Stimulated activated CD8-positive, alpha-beta memory T cell treated with anti-CD3 and anti-CD28 coated beads, Interleukin-4, amount 100 ng/mL, for 1 hour (primary cell): ENCODE data around the gene GGNBP2.

ENCODE experiments used
- DNase-seq, 2 donors: peaks; one replicate each; pipeline ENCODE4 v3.0.0-alpha.2; 2020; ENCODE audit warnings: low read depth in 2 of 2, low spot score in 1 of 2

The GGNBP2 gene

DNA sequence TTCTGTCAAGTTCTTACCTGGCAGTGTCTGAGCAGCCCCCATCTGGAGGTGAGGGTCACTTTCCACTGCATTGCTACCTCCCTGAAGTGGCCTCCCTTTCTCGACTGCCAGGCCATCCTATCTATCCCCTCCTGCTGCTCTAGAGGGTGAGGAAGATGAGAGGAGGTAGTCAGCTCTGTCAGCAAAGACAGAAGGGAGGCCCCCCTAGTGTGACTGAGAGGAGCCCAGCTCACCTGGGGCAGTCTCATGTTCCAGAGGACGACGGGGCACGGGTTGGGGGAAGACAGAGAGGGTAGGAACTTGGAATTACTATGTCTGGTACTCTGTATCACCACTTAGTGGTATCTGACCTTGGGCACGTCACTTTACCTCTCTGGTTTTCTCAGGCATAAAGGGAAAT is 32.1 kb upstream of the GGNBP2 start:
- DNase-seq: no peak

DNA sequence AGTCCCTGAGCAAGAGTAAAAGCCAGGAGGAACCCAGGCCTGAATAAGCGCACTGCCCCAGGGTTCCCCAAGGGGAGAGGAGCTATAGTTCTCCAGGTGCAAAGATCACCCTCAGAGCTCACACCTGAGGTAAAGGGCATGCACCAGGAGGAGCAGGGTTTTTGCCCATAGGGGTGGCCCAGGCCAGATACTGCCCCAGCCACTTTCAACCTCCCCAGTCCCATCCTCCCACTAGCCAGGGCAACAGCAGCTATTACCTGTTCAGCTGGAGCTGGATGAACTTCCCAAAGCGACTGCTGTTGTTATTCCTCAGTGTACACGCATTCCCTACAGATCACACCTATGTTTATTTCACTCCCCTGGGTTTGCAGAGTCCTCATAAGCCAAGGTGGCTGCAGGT is 29.9 kb upstream of the GGNBP2 start:
- DNase-seq: no peak

DNA sequence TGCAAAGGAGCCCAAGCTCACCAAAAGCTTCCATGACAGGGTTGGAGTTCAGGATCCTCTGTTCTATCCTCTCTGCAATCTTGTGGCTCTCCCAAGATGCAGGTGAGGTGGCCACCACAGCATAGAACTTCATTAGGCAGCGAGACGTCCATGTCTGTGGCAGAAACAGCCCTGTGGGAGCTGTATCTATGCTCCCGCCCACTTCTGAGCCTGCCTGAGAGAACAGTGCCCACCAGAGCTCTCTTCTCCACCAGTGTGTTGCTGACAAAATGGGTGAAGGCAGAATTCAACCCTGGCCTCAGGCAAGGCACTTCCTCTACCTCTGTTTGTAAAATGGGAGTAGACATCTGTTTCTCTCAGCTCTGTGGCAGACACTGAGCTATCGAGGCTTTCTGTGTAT is 28.9 kb upstream of the GGNBP2 start:
- DNase-seq: no peak

DNA sequence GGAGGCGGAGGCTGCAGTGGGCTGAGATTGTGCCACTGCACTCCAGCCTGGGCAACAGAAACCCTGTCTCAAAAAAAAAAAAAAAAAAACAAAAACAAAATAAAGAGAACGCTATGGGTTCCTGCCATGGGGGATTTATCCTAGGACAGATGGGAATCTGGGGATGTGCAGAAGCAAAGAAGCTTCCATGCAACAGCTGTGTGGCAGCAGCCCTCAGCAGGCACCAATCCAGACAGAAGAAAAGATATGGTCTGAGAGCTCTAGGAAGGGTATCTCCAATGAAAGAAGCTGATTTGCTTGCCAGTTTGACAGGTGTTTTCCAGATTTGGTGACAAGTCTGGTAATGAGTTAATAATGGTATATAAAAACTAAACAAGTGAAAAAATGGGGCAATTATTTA is 21.6 kb upstream of the GGNBP2 start:
- no peak for DNase-seq

DNA sequence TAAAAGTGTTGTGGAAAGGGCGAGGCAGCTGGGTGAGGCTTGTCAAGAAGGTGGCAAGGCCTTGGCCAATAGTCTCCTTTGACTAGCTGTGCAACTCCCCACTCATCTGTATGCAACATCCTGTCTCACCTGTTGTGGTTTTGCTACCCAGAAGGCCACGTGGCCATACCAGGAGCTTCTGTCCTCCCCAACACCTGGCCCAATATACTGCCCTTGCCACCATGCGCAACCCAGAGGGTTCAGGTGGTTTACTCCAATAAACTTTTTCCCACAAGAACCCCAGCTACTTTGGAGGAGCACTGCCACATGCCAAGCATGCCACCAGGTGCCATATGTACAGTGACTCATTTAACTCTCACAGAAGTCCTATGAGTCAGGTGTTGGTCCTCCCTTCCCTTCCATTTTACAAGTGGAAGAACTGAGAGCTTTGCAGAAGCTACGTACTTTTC is 20.3 kb upstream of the GGNBP2 start:
- no peak for DNase-seq

DNA sequence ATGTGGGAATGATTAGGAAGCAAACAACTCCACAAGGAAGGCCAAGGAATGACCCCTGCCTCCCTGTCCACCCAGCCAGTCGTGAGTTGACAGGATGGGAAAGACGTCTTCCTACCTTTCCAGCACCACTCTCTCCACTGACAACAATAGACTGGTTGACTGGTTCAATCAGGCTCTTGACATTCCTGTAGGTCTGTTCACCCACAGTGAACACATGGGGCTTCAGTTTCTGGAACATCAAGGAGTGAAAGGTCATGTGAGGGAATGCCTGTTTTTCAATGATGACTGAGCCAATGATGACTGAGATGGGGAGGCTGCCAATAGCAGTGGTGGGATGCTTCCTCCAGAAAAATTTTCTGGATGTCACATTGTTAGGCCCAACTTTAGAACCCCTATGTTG is 19.6 kb upstream of the GGNBP2 start:
- DNase-seq: no peak

DNA sequence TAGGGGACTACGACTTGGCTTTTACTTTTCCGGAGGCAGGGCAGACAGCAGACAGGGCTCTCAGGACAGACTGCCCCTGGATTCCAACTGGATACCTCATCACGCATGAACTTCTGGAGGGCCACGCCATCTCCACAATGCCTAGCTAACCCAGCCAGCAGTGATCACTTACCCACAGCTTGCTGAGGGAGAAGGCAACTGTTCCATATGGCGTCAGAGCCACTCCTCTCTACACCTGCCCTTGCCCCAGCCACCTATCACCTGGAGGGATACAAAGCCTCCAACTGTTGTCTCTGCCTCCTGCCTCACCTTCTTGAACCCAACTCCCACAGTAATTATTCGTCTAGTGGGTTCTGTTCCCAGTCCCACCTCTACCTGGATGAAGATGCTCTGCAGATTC is 18.8 kb upstream of the GGNBP2 start:
- DNase-seq: no peak

DNA sequence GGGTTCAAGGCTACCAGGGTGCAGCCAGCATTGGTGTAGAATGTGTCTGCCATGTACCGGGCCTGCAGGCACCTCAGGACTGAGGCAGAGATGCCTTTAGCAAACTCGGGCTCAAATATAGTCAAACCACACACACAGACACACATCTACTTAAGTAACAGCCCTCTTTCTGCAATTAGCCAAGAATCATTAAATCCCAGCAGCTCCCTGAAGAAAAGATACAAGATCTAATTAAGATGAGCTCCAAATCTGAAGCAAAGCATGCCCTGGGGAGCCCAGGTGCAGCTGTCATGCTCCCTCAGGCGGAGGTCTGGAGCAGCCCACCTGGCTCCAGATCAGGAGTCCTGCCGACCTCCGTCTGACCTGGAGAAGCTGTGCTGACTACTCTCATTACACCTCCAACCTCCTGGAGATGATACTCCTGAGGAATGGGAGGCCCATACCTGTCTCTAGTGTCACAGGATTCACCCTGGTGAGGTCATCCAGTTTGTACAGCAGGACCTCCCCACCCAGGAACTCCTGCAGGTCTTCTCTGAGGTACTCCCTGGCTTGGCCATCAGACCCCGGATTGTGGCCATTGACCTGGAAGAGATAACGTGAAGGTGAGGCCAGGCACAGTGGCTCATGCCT is 17.0 kb upstream of the GGNBP2 start:
- DNase-seq: no peak

DNA sequence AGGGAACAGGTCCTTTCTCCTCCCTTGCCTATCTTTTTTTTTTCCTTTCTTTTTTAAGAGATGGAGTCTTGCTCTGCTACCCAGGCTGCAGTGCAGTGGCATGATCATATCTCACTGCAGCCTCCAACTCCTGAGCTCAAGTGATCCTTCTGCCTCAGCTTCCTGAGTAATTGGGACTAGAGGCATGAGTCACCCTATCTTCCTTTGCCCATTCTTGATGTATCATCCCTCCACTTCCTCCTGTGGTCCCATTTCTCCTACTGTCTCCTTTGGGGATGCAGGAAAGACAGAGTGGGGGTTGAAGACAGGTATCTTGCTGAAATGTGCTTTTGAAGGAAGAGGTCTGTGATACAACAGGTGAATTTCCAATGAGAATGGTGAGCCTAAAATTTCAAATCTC is 15.6 kb upstream of the GGNBP2 start:
- no peak for DNase-seq

DNA sequence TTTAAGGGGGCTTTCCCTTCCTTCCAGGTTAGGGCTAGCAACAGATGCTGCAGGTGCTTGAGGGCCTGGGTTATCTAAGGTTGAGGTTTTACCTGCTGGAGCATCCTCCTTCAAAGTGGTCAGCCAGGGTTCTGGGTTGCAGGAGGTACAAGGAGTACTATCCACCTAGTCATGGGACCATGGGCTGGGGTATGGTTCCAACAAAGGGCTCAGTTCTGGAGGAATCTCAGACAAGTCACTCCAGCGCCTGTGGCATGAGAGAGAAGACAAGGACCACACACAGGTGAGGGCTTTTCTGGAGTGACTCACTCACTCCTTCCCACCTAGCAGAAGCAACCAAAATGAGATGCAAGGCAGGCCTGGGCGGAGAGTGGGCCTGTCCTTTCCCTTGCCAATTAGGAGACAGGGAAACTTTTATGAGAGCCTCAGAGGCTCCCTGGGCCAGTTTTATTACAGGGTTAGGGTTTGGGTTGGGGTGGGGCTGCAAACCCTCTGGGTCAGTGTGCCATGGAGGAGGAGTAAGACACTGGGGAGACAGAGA is 12.2 kb upstream of the GGNBP2 start:
- DNase-seq: no peak

DNA sequence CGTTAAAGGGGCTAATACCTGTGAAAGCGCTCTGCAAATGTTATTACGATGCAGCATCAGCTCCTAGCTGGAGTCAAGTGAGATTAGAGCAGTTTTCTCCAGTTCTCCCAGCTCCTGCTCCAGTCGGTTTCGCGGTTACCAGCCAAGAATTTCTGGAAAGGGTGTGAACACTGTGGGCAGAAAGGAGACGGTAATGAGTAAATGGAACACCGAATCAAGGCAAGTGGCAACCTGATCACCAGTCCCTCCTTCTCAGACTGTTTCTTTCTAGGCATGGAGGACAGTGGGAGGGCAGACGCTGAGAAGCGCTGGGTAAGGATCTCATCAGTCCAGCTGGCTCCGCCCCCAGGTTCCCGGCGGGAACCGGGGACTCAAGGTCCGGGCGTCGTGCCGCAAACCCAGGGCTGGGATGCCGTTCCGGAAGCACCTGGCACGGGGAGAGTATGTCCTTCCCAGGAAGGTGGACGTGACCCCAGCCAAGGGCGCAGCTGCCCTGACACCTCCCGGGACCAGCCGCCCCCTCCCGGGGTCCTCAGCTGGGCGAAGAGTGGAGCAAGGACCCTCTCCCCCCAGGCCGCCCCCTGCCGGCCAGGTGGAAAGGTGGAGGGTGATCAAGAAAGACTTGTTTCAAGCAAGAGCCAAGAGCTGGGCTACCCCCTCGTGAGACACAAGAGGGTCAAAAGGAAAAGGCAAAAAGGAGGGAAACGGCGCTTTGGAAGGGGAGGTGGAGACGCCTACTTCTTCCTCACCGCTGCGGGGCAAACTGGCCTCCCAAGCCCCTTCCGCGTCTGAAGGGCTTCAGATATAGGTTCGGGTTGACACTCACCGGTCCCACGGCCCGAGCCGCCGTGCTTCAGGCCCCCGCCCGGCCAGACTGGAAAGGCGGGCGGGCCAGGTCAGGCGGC is 10.5 kb upstream of the GGNBP2 start:
- peak in 1 of 2 donors; percentile 11 for DNase-seq

DNA sequence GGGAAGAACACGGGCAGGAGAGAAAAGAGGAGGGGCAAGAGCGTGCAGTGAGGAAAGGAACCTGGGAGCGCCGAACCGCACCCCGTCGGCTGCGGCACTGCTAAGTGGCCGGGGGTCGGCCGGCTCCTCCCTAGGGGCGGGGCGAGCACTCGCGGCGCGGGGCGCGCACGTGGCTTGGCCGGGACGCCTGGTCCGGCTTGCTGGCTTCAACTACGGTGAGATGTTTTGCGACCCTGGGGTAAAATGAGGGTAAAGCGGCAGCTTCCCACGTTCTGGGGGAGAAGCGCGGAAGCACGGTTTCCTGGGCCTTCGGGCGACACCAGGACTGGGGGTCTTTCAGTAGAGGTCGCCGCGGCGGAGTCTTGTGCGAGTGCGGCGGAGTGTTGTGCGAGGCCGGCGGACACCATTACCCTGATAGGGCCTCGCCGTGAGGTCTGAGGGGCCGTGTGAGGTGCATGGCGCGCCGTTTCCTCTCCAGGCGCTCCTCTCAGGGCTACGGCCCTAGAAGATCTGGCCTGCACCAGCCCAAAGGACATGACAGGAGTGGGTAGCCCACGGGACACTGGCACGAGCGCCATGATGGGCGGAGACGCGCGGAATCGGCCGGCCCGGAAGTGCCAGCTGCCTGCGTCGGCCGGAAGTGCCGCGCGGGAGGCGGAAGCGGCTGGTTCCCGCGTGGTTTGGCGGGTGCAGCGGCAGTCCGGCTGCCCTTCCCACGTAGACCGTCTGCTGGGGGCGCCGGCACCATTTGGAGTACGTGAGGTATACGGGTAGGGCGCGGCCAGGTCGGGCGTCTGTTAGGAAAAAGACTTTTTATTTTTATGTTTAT is 9.7 kb upstream of the GGNBP2 start, which contains the start of the genes MYO19 and PIGW:
Gene MYO19, minus strand, starts transcription at position 29 of the 829 bp plus-strand sequence. CDS start 2,330 bp downstream, outside the sequence.
Gene PIGW, plus strand, starts transcription at position 148 of the 829 bp plus-strand sequence. CDS start 2,115 bp downstream, outside the sequence.
- DNase-seq: peak; percentile 47 to 71

DNA sequence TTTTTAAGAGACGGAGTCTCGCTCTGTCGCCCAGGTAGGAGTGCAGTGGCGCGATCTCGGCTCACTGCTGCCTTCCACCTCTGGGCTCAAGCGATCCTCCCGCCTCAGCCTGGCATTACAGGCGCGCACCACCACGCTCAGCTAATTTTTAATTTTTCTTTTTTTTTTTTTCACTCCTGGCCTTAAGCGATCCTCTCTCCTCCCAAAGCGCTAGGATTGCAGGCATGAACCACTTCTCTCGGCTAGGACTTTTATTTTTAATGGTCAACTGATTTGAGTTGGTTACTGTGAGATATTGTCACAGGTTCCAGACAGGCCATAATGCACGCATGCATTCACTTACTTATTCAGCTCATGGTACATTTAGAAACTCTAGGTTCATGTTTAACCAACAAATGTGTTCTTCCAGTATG is 9.0 kb upstream of the GGNBP2 start:
- DNase-seq: no peak

DNA sequence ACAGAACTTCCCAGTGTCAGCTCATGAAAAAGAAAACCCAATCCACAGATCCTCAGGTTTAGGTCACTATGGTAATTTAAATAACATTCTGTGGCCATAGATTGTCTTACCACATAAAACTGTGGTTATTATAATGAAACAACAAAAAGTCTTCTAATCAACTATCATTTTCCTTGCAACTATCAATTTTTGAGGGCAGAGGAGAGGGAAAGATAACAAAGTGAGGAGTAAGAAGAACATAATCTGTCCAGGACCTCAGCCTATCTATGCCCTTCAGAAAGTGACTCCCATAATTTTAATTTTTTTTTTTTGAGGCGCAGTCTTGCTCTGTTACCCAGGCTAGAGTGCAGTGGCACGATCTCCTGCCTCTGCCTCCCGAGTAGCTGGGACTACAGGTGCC is 4.0 kb upstream of the GGNBP2 start:
- no peak for DNase-seq

DNA sequence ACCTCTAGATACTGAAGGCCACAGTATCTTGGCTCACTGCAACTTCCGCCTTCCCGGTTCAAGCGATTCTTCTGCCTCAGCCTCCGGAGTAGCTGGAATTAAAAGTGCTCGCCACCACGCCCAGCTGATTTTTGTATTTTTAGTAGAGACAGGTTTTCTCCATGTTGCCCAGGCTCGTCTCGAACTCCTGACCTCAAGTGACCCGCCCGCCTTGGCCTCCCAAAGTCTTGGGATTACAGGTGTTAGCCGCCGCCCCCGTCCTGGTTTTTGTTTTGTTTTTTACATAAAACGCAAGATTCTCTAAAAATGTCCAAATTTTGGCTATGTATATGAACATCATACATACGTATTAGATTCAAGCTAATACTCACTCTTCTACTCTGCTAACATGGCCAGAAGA is 2.0 kb upstream of the GGNBP2 start:
- no peak for DNase-seq

DNA sequence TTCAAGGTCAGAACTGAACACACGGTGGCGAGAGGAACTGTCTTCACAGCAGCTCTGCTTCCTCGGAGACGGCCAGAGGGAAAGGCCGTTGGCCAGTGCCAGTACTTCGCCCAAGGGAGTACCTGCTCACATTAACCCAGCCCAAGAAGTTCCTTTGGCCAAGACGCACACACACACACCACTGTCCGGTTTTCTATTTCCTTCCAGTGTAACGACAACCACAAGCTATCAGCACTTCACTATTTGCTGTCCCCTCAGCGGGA is 744 bp upstream of the GGNBP2 start:
- no peak for DNase-seq

DNA sequence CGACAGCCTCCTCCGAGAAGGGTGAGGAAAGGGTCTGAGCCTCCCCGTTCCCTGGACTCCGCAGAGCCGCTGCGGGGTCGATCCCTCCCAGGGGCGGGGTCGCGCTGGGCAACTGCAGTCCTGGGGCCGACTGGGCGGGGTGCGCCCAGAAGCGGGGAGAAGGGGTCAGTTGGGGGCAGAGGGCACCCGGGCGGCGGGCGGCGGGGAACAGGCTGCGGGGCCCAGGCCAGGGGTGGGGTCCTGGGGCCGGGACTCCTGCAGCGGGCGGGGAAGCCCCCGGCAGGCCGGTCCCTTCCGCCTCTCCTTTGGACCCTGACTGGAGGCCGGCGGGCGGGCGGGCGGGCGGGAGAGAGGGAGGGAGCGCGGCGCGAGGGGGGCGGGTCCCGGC is 352 bp downstream of the GGNBP2 start:
- no peak for DNase-seq

DNA sequence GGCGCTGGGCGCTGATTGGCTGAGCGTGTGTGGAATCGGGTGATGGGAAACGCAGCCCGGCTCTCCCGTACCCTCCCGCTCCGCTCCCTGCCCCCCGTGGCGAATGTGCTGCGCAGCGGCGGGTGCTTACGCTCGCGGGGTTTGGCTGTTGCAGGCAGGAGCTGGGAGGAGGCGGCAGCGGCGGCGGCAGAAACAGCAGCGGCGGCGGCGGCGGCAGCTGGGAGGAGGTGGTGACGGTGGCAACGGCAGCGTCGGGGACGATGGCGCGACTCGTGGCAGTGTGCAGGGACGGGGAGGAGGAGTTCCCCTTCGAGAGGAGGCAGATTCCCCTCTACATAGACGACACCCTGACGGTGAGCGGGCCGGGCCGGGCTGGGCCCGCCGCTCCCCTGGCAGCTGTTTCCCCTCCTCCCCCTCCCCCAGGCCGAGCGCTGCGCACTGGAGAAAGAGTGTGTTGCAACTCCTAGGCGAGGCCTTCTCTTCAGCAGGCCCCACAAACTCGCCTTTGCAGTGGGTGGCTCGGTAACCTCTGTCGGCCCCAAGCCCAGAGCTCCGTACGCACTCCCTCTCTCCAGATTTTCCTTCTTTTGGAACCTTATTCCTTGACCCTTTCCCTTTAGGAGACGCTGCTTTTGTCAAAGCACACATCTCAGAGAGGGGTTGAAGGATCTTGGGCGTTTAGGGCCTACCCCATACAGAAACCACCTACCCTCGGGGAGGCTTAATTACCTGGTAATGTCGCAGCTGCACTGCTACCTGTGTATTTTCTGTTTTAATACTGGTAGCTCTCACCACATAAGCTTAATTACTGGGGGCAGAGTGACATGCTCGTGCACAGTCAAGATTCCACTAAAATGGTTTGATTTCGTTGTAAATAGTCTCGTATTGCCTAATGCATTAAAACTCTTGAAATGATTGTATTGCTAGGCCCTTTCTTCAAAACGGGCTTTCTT is 1.0 kb downstream of the GGNBP2 start:
- DNase-seq: peak; percentile 80 to 94

DNA sequence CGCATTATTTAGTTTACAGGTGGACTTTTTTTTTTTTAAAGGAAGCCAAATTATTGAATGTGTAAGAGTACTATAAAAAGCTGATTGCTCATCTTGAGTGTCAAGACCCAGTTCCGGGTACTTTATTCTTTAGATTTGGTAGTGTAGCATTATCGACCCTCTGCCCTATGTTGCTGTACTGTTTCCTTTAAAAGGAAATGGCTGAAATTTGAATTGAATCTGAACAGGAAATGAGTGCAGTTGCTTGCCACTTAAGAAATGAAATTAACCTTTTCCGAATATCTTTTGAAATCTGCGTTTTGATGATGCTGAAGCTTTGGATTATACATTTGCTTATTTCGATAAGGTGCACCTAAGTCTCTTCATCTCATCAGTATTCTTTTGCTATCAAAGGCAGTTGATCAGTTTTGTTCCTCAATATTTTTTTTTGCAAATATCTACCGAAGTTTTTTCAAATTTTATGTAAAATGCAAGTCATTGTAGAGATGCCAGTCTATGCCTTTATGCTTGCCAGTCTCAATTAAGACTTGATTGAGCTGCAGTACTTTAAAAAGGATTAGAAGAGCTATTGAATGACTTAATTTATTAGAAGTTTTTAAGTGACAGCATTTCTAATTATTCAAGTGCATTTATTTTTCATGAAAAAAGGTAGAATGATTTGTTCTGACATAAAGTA is 1.8 kb downstream of the GGNBP2 start:
- no peak for DNase-seq

DNA sequence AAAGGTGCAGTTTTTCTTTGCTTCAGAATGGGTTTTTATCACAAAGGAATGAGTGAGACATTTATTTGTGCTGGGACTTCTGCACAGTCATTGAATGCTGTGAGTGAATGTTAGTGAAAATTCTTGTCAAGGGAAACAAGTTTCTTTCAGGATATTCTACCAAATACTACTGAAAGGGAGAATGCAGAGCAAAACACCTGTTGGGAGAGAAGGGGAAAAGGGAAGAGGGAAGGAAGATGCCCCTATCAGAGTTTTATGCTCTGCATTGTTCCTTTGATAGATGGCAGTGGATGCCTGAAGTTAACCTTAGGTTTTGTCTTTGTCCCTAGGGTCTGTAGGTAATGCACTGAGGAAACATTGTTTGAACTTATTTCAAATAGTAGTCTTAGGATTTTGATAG is 3.1 kb downstream of the GGNBP2 start:
- no peak for DNase-seq
